Body of pancreas (tissue), 4 donors: Measurements from ENCODE around the gene ACACB. TPM values are rescaled to one million over a fixed set of nuclear protein-coding genes. Genes with fewer than 3 reads are reported as not detected.

ENCODE experiments used
- ATAC-seq: fragments of 150-250 bp; one replicate; pipeline ENCODE4 v1.9.1; 2016
- DNase-seq, 4 donors: peaks; one replicate each; pipeline ENCODE4 v3.0.0-alpha.2; 2019
- H3K27ac ChIP-seq, 4 donors: fragments of 200-600 bp; sonication (generic); 1 replicate in 3 of 4; 2 replicates in 1 of 4; pipeline versions ENCODE4 v1.5.1 to v1.6.1; 2016 to 2019; ENCODE audit warnings: mild to moderate bottlenecking in 1 of 4, mixed read lengths in 1 of 4, moderate library complexity in 1 of 4
- H3K27me3 ChIP-seq, 2 donors: fragments of 200-600 bp; sonication (generic); one replicate each; pipeline ENCODE4 v1.6.0; 2016; ENCODE audit warnings: mild to moderate bottlenecking in 1 of 2
- H3K36me3 ChIP-seq, 2 donors: fragments of 200-600 bp; sonication (generic); replicated peaks in 1 of 2; 2 replicates each; pipeline ENCODE4 v1.5.1; 2016; ENCODE audit warnings: low read depth in 2 of 2; ENCODE audit not compliant: insufficient read depth in 1 of 2
- H3K4me1 ChIP-seq: fragments of 200-600 bp; sonication (generic); one replicate; pipeline ENCODE4 v1.6.0; 2016
- H3K4me3 ChIP-seq, 2 donors: fragments of 200-600 bp; sonication (generic); 1 replicate in 1 of 2; 2 replicates in 1 of 2; pipeline ENCODE4 v1.5.1; 2016 to 2019
- H3K9me3 ChIP-seq, 3 donors: fragments of 200-600 bp; sonication (generic); 1 replicate in 2 of 3; 2 replicates in 1 of 3; pipeline ENCODE4 v1.5.1; 2016
- POLR2A ChIP-seq, 3 donors: fragments of 450-650 bp; IDR thresholded peaks; one replicate each; pipeline ENCODE4 v1.6.1; 2016; ENCODE audit warnings: antibody characterized with exemption in 3 of 3, mild to moderate bottlenecking in 2 of 3
- WGBS, 2 donors: methylation state at CpG; one replicate each; pipeline ENCODE4 v1.1.5; 2017; 5-methylcytosine and 5-hydroxymethylcytosine counted together
- intact Hi-C: fragments of 100-400 bp; cut with DNase I; formaldehyde crosslinking; loops from one replicate; pipeline ENCODE4 v1.15.1; 2023
- total RNA-seq, 2 donors: library from RNA; depleted of rRNA; stranded (reverse); fragments of >200 nt; gene quantifications; one replicate each; pipeline ENCODE4 v1.1.0, GENCODE V29; 2016
- TF ChIP-seq, protein P1 (sequence below), 7 experiments: fragments of 450-650 bp in 4 of 7; fragments of 200-600 bp in 3 of 7; sonication (generic) in 3 of 7; IDR thresholded peaks; one replicate each; pipeline ENCODE4 v1.5.1; 2016 to 2019; ENCODE audit warnings: antibody characterized with exemption in 7 of 7

ACACB gene
- total RNA-seq, 2 donors from 2014 or later = 71.1 to 358 TPM

DNA sequence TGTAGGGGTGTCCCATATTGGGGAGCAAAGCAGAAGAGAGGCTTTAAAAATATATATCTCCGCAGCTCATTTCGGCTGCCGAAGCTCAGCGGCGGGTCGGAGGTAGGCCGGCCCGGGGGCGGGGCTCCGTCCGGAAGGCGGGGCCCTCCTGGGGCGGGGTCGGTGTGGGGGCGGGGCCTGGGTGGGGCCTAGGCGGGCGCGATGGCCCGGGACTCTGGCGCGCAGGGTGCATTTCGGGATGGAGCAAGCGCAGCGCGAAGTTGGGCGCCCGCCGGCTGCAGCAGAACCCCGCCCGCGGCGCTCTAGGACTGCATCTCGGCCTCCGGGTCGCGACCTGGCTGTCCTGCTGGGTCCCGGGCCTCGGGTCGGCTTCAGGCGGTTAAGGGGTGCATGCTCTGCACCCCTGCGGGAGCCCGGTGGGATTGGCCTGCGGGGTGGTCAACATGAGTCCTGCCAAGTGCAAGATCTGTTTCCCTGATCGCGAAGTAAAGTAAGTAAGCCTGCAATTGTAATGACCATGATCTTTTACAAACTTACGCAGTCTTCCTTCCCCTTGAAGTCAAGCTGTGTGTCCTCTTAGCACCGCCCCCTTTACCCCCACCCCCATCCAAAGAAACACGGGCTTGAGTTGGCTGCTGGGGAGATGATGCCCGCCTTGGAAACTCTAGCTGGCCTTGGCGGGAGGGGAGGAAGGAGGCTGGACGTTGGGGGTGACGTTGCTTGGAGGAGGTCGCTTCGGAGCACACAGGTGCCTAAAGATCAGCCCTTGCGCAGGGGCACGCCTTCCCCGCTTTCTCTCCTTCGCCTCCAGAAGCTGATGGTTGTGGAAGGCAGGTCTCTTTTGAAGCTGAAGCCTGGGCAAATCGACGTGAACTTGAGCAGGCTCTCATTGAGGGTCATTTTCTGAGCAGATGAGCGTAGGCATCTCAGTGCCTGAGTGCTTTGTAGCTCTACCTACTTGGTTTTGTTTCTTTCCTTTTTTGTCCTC is 38.4 kb downstream of the ACACB start:
- Histone ChIP-seq H3K4me1 (peaks cover 33% of the 10 kb centered on the region), H3K27ac (peak overlapping the region; percentile 52 to 88 (median 70)), H3K9me3 (no peaks in the 10 kb centered on the region), H3K27me3 (no peaks in the 10 kb centered on the region), H3K36me3 (no peaks in the 10 kb centered on the region), H3K4me3 (peak overlapping the region; percentile 8 to 27)
- intact Hi-C loops = no loop called here
- ATAC-seq (peak; percentile 97), DNase-seq (peak; percentile 84 to 87 (median 85))
- TF ChIP-seq POLR2A (IDR thresholded peaks at IDR 0.05) = peak; percentile 28 to 58 (median 54)
- TF ChIP-seq, protein P1, sequence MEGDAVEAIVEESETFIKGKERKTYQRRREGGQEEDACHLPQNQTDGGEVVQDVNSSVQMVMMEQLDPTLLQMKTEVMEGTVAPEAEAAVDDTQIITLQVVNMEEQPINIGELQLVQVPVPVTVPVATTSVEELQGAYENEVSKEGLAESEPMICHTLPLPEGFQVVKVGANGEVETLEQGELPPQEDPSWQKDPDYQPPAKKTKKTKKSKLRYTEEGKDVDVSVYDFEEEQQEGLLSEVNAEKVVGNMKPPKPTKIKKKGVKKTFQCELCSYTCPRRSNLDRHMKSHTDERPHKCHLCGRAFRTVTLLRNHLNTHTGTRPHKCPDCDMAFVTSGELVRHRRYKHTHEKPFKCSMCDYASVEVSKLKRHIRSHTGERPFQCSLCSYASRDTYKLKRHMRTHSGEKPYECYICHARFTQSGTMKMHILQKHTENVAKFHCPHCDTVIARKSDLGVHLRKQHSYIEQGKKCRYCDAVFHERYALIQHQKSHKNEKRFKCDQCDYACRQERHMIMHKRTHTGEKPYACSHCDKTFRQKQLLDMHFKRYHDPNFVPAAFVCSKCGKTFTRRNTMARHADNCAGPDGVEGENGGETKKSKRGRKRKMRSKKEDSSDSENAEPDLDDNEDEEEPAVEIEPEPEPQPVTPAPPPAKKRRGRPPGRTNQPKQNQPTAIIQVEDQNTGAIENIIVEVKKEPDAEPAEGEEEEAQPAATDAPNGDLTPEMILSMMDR (IDR thresholded peaks at IDR 0.05) = peak in 1 of 7 experiments; percentile 3
- 2 to 17% methylated on average over 12 to 60 of the region's 61 CpGs for WGBS, 2 donors

GRCh38 chr12:109156036-109156435 is 39.6 kb downstream of the ACACB start:
- ATAC-seq (no peak), DNase-seq (peak in 1 of 4 donors; percentile 2)
- TF ChIP-seq, protein P1 (IDR thresholded peaks at IDR 0.05) = no peak
- no peak for TF ChIP-seq POLR2A (IDR thresholded peaks at IDR 0.05)
- intact Hi-C loops = no loop called here
- H3K9me3 ChIP-seq = no peaks in the 10 kb centered on the region
- H3K4me3 ChIP-seq = no peak overlapping the region
- peaks cover 37% of the 10 kb centered on the region for H3K4me1 ChIP-seq
- no peaks in the 10 kb centered on the region for H3K36me3 ChIP-seq
- no peak overlapping the region for H3K27ac ChIP-seq
- H3K27me3 ChIP-seq = no peaks in the 10 kb centered on the region
- WGBS, 2 donors = 85 to 95% methylated on average over 4 to 5 of the region's 5 CpGs

- DNase-seq (peak in 1 of 4 donors; percentile 5), ATAC-seq (no peak)
- 84 to 87% methylated on average over 5 of the region's 5 CpGs for WGBS, 2 donors
- TF ChIP-seq, protein P1 (IDR thresholded peaks at IDR 0.05) = no peak
- TF ChIP-seq POLR2A (IDR thresholded peaks at IDR 0.05) = no peak
- no peaks in the 10 kb centered on the region for H3K36me3 ChIP-seq
- H3K4me3 ChIP-seq = no peak overlapping the region
- H3K9me3 ChIP-seq = no peaks in the 10 kb centered on the region
- H3K27me3 ChIP-seq = no peaks in the 10 kb centered on the region
- H3K4me1 ChIP-seq = peaks cover 39% of the 10 kb centered on the region
- intact Hi-C loops = no loop called here
- H3K27ac ChIP-seq = no peak overlapping the region
These were observed 40.2 kb downstream of the ACACB start for GRCh38 chr12:109156586-109156985.

DNA sequence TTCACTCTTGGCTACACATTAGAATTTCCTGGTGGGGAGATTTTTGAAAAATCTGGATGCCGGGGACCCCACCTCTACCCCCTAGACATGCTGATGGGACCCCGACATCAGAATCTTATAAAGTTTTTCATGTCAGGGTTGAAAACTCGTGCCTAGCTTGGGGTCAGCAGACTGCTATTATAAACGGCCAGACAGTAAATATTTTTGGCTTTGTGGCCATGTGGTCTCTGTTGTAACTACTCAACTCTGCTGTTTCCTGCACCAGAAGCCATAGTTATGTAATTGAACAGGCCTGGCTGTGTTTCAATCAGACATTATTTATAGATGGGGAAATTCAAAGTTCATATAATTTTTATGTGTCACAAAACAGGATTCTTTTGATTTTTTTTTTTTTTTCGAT is 41.6 kb downstream of the ACACB start:
- intact Hi-C loops = no loop called here
- Histone ChIP-seq H3K4me1 (peaks cover 39% of the 10 kb centered on the region), H3K36me3 (no peaks in the 10 kb centered on the region), H3K27me3 (no peaks in the 10 kb centered on the region), H3K4me3 (no peak overlapping the region), H3K9me3 (no peaks in the 10 kb centered on the region), H3K27ac (peak overlapping the region in 2 of 4 donors; percentile 18 to 39)
- no peak for TF ChIP-seq POLR2A (IDR thresholded peaks at IDR 0.05)
- TF ChIP-seq, protein P1 (IDR thresholded peaks at IDR 0.05) = no peak
- DNase-seq (peak in 1 of 4 donors; percentile 25), ATAC-seq (no peak)
- WGBS, 2 donors = 31 to 48% methylated on average over 5 of the region's 5 CpGs
